Left ventricle myocardium superior (tissue), 1 donor: Measurements from ENCODE around the gene FEM1B. TPM values are rescaled to one million over a fixed set of nuclear protein-coding genes. Genes with fewer than 3 reads are reported as not detected.

Experiments used
- ATAC-seq: fragments of 200-7000 bp; cut with Tn5 transposase; one replicate; pipeline ENCODE4 v1.9.1; 2020; ENCODE audit warnings: mild to moderate bottlenecking, moderate library complexity
- DNase-seq: peaks from one replicate; pipeline ENCODE4 v3.0.0-alpha.2; 2020
- intact Hi-C: fragments of 100-400 bp; cut with micrococcal nuclease; formaldehyde crosslinking; loops from one replicate; pipeline ENCODE4 v1.11.0; 2022
- total RNA-seq: library from RNA; stranded (reverse); fragmentation: NEBNext Ultra II Directional; extraction: Animal tissue kit (Norgen Biotek cat#: 25700); gene quantifications from one replicate; pipeline ENCODE4 v1.2.1, GENCODE V29; 2021
- donor health status: DM: no; HTN: yes; CAD: no; lungs with severe emphysema.

Gene FEM1B
- total RNA-seq, 1 donor from 2014 or later: 45.1 TPM

DNA sequence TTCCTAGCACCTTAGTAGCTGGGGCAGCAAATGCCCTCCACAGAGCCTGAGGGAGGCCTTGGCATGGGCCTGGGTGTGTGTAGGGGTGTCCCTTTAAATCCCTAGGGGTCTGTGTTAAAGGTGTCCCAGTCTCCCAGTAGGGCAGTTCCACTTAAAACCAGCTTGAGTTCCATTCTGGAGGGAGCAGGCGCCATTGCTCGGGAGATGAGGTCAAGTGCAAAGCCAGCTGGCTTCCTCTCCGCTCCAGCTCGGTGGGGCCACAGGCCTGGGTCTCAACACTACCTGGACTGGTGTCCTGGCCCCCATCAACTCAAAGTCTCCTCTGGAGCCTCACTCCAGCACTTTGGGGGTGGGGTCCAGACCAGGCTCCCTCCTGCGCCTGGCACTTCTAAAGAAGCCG, 25.2 kb downstream of the FEM1B start:
- intact Hi-C loops: no loop called here
- DNase-seq (no peak), ATAC-seq (no peak)

GRCh38 chr15:68303134-68303533, 25.6 kb downstream of the FEM1B start:
- no peak for DNase-seq
- ATAC-seq: no peak
- intact Hi-C loops: no loop called here

DNA sequence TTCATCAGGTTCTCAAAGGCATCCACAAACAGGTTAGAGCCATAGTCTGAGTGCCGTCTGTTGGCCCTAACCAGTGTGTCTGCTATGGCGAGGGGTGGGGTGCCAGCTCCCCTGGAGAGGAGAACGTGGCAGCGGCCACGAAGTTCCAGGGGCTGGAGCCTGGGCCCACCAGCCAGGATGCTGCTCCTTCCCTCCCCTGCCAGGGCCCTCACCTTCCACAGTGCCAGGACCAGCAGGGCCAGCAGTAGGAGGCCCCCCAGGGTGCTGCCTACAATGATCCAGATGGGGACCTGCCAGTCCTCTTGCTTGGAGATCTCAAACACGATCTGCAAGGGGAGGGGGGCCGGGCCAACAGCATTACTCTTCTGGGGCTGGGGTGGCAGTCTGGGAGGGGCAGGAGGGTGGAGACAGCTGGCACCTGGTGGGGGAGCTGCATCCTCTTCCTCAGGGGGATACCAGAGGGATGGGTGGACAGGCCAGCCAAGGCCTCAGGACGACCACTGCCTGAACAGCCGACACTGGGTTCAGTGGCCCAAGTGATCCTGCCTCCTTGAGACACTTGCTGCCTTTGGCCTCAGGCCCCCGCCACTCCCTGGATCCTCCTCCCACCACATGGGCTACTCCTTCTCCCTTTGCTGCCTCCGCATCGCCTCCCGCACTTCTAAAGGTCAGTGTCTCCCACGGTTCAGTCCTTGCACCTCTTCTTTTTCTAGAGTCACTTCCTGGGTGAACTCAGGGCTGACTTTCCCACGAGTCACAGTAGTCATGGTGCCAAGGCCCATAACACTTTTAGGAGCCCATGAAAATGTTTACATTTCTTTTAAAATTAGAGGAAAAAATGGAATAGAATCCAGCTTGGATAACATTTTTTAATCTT, 26.3 kb downstream of the FEM1B start:
- no peak for DNase-seq
- no peak for ATAC-seq
- intact Hi-C loops: no loop called here

DNA sequence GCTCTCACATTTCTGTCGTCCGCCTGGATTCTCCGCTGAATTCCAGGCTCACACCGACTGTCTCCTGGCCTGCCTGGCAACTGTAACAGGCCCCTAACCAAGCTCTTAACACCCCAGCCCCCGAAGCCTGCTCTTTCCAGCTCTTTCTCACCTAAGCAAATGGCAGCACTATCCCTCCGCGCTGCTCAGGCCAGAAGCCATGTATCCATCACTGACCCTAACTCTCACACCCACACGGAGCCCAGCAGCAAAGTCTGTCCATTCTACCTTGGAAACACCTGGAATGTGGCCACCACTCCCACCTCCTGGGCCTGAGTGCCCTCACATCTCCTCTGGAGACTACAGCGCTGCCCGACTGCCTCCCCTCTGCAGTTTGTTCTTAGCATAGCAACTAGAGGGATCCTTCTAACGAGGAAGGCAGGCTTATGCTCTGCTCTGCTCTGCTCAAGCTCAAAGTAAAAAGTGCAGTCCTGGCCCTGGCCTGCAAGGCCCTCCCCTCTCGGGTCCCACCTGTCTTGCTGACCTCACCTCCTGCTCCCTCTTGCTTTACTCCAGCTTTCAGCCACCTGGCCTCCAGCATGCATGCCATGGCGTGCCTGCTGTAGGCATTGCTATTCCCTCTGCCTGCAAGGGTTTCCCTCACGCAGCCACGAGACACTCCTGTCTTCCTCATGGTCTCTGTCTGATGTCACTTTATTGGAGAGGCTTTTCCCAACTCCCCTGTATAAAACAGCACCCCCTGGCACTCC, 27.2 kb downstream of the FEM1B start:
- intact Hi-C loops: loop anchor here (5.0 kb wide), 2 partner anchors 63 to 78 kb away; no protein-coding TSS in a partner anchor
- no peak for DNase-seq
- ATAC-seq: no peak

DNA sequence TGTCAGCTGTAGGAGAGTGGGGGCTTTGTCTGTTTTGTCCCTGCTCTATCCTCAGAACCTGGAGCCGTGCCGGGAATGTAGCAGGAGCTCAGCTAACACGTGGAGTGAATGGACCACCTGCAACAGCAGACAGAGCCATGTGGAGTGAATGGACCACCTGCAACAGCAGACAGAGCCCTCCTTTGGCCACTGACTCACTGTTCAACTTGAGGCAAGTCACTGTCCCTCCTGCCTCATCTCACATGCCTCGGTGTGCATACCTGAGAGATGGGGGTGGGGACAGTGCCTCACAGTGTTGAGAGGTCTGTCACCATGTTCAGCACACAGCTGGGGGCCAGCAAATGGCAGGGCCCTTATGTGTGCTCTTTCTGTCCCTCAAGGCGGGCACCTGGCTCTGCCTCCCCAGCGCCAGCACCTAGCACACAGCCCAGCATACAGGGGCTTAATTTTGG, 27.9 kb downstream of the FEM1B start:
- DNase-seq (no peak), ATAC-seq (no peak)
- intact Hi-C loops: loop anchor here (5.0 kb wide), 2 partner anchors 62 to 77 kb away; no protein-coding TSS in a partner anchor

DNA sequence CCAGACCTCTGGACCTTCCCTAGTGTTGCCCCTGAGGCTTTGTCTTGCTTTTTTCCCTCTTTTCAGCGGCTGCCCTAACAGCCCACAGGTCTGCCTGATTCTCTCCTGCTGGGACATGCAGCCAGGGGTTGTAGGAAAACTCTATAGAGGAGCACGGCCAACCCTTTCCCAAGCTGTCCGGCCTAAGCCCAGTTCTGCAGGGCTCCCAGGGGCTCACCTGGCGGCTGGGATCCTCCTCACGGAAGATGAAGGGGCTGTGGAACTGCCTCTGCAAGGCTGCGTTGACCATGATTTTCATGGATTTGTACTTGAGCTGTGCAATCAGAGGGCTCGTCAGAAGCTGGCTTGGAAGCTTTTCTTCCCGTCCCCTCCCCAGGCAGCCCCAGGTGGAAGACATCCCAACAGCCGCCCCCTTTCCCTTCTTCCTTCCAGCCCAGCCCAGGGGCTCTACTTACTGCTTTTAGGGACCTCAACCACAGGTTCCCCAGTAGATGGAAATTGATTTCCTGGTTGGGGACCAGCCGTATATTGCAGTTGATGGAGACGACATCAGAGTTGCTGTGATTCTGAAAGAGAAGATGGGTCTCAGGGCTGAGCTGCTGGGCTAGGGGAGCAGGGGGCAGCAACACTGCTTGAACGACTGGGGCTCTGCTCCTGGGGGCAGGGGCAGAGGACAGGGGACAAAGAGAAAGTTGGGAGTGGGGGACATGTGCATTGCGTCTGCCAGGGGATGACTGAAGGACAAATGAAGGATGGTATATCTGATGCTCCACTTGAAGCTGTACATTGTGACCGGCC, 29.8 kb downstream of the FEM1B start:
- intact Hi-C loops: loop anchor here (5.0 kb wide), 2 partner anchors 60 to 75 kb away; no protein-coding TSS in a partner anchor
- DNase-seq (no peak), ATAC-seq (no peak)

GRCh38 chr15:68309024-68309423, 31.5 kb downstream of the FEM1B start:
- intact Hi-C loops: loop anchor here (5.0 kb wide), 2 partner anchors 58 to 73 kb away; no protein-coding TSS in a partner anchor
- DNase-seq (no peak), ATAC-seq (no peak)

- intact Hi-C loops: no loop called here
- ATAC-seq: peak; percentile 83
- peak; percentile 66 for DNase-seq
Measured at GRCh38 chr15:68310178-68310803, 32.7 kb downstream of the FEM1B start.

GRCh38 chr15:68310804-68311463, 33.4 kb downstream of the FEM1B start:
- ATAC-seq (peak; percentile 6), DNase-seq (no peak)
- intact Hi-C loops: no loop called here

DNA sequence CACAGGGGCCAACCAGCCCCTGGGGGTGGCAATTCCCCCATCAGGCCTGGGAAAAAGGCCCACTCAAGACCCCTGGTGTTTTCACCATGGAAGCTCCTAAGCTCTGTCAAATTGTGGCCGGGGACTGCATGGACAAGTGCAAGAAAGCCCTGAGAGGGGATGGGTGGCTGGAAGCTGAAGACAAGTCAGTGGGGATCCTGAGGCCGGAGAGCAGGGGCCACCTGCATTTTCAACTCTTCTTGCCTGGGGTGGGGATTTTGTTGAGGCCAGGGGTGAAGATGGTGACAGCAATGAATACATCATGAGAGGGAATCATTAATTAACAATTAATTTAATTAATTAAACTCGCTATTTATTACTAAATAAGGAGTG, 33.9 kb downstream of the FEM1B start:
- intact Hi-C loops: no loop called here
- no peak for ATAC-seq
- no peak for DNase-seq

- DNase-seq (no peak), ATAC-seq (no peak)
- intact Hi-C loops: no loop called here
Measured at GRCh38 chr15:68311859-68312557, 34.5 kb downstream of the FEM1B start.

- ATAC-seq: no peak
- no peak for DNase-seq
- intact Hi-C loops: no loop called here
Measured at GRCh38 chr15:68312701-68313204, 35.2 kb downstream of the FEM1B start.

DNA sequence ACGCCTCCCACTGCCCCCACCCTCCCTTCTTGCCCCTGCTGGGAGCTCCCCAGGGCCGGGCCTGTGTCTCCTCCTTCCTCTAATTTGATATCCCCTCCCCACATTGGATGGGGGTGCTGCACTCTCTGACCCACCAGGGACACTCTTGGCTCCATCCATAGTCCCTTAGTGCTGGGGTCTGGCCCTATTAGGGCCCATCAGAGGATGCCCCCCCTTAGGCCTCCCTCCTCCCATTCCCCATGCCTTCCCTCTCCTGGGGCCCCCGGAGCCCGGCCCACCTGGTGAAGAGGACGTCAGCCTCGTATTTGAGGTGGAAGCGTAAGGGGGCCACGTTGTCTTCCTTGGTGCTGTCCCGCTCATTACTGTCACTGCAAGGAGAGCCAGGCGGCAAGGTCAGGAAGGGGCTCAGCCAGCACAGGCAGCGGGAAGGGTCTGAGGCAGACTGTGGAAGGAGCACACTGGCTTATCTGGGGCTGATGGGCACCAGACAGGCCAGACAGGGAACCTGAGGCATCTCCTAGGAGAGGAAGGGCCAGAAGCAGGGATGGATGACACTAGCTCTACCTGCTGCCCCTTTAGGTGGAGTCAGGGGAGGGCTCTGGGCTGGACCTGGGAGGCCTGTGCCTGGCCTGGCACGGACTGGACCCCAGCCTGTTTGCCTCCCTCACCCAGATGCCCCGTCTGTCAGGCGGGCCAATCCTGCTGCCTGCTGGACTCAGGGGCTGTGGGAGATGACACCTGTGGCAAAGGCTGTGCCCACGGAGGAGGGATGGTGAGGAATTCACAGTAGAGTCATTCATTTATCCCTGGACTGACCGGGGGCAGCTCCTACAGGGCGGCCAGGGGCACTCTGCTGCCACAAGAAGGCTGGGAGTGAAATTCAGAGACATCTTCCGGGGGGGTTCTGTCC, 36.2 kb downstream of the FEM1B start:
- intact Hi-C loops: no loop called here
- no peak for DNase-seq
- ATAC-seq: no peak

GRCh38 chr15:68314563-68314962, 37.0 kb downstream of the FEM1B start:
- ATAC-seq (no peak), DNase-seq (no peak)
- intact Hi-C loops: no loop called here

GRCh38 chr15:68315035-68315434, 37.5 kb downstream of the FEM1B start:
- intact Hi-C loops: no loop called here
- DNase-seq (no peak), ATAC-seq (no peak)

DNA sequence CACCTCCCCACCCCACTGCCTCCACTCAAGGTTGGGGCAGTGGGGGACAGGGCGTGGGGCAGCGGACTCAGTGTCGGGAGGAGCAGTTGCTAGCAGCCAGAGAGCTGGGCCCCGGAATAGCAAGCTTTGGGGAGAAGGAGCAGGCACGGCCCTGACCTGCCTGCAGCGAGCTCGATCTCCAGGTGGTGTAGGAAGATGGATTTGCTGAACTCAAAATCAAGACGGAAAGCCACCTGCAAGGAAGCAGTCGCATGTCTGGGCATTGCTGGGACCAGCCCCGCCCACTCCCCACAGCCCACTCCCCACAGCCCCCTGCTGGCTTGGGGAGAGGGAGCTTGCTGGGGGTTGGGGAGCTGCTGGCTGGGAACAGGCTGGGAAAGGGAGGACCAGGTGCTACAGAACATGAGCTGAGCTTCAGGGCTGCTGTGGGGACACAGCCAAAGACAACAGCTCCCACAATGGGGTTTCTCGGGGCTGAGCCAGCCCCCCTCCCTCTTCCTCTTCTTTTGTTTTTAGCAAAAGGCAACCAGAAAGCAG, 38.0 kb downstream of the FEM1B start:
- DNase-seq: no peak
- intact Hi-C loops: no loop called here
- no peak for ATAC-seq
